Activated CD4-positive, alpha-beta T cell treated with anti-CD3 and anti-CD28 coated beads, Interleukin-2, amount 50 U/mL, for 24 hours (primary cell): ENCODE results near the gene SLC7A7.
A peak's percentile ranks its signal among the peaks of the same experiment; 100 is the strongest.
"Not testable (repeated sequence)": the region's sequence is repeated elsewhere in the genome, so short reads cannot be mapped to it uniquely, and the experiment has no call there.

ENCODE experiments used
- DNase-seq, 2 donors: peaks; one replicate each; pipeline ENCODE4 v3.0.0-alpha.2; 2020; ENCODE audit warnings: low read depth in 1 of 2, low spot score in 1 of 2

SLC7A7 gene

DNA sequence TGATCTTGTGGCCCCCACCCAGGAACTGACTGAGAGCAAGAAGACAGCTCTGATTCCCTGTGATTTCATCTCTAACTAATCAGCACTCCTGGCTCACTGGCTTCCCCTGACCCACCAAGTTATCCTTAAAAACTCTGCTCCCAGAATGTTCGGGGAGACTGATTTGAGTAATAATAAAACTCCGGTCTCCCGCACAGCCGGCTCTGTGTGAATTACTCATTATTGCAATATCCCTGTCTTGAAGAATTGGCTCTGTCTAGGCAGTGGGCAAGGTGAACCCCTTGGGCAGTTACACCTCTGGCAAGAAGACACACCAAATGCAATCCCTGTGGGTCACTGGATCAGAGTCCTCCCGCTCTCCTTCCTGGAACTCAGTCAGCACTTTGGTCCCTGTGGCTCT is 21.3 kb downstream of the SLC7A7 start:
- no peak for DNase-seq

DNA sequence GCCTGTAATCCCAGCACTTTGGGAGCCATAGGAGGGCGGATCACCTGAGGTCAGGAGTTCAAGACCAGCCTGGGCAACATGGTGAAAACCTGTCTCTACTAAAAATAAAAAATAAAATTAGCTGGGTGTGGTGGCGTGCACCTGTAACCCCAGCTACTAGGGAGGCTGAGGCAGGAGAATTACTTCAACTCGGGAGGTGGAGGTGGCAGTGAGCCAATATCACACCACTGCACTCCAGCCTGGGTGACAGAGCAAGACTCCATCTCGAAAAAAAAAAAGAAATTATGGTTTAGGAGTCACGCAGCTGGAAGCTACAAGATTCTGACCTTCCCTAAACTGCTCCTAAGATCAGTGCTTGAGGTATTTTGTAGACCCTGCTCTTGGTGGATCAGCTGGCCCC is 21.7 kb downstream of the SLC7A7 start:
- DNase-seq, result not testable (repeated sequence)

DNA sequence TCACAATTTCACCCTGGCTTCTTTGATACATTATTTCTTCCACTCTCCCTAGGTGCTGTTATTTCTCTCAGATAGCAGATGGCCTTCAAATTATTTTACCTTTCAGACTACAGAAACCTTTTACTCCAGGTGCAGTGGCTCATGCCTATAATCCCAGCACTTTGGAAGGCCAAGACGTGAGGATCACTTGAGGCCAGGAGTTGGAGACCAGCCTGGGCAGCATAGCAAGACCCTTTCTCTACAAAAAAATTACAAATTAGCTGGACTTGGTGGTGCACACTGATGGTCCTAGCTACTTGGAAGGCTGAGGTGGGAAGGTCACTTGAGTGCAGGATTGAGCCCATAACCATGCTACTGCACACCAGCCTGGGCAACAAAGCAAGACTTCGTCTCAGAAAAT is 23.1 kb downstream of the SLC7A7 start:
- DNase-seq, result no peak

GRCh38 chr14:22791301-22791700 is 23.9 kb downstream of the SLC7A7 start:
- DNase-seq, result no peak

DNA sequence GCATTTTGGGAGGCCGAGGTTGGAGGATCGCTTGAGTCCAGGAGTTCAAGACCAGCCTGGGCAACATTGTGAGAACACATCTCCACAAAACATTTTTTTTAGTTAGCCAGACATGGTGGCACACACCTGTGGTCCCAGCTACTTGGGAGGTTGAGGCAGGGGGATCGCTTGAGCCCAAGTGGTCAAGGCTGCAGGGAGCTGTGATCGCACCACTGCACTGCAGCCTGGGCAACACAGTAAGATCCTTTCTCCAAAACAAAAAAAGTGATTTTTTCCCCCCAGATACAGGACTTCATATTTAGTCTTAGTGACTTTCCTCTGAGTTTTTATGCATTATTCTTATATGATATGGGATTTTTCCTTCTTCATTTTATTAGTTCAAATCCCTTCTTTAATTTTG is 28.6 kb downstream of the SLC7A7 start:
- DNase-seq, result no peak

GRCh38 chr14:22781301-22781991 is 33.8 kb downstream of the SLC7A7 start:
- DNase-seq, result no peak

DNA sequence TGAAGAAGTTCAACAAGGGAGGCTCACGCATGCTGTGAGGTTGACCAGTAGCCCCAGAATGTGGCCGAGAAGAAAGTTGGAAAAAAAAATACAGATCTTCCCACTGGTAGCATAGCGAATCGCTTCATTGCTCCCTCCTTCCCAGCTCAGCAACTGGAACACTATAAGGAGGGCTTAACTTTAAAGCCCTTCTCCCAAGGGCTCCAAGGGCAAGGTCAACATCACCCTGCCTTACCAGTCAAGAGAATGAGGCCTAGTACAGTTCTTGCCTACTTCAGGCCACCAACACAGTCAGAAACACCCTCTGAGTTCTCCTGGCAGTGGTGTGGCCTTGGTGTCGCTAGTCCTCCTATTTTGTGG is 34.3 kb downstream of the SLC7A7 start:
- DNase-seq, result no peak

DNA sequence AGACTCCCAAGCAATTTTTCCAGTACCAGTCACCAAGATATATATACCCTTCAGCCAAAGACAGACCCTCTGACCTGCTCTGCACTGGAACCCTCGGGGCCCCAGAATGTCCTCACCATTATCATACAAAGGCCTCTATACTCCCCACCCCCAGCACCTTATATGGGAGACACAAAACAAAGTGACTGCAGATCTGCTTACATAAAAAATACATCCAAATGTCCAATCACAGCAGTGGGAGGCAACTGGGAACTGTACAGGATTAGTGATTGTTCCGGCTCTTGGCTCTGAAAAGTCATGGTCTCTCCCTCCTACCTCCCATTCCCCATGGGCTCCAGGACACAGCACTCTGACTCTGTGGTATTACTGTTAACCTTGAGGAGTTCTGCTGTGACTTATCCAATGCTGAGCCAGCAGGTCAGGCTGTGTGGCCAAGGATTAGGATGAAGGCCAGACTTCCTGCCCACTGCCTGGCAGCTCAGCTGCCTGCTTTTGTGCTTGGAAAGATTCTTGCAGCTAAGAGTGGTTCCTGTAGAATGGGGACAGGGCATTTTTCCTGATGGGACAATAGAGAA is 35.0 kb downstream of the SLC7A7 start:
- DNase-seq, result no peak

GRCh38 chr14:22778084-22778483 is 37.2 kb downstream of the SLC7A7 start:
- no peak for DNase-seq

GRCh38 chr14:22776849-22777248 is 38.4 kb downstream of the SLC7A7 start:
- DNase-seq, result not testable (repeated sequence)

- DNase-seq, result no peak
Observed at GRCh38 chr14:22776215-22776614, 39.0 kb downstream of the SLC7A7 start.

GRCh38 chr14:22774011-22774706 is 41.1 kb downstream of the SLC7A7 start:
- DNase-seq, result no peak

GRCh38 chr14:22773162-22774010 is 41.8 kb downstream of the SLC7A7 start:
- no peak for DNase-seq

DNA sequence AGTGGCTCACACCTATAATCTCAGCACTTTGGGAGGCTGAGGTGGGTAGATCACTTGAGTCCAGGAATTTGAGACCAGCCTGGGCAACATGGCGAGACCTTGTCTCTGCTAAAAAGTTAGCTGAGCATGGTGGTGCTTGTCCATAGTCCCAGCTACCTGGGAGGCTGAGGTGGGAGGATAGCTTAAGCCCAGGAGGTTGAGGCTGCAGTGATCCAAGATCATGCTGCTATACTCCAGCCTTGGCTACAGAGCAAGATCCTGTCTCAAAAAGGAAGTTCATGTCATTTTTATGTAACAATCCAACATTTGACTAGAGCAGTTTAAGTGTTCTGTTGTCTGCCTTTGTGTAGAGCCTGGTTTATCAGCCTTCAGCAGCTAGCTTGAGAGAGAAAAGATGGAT is 42.5 kb downstream of the SLC7A7 start:
- DNase-seq, result no peak

DNA sequence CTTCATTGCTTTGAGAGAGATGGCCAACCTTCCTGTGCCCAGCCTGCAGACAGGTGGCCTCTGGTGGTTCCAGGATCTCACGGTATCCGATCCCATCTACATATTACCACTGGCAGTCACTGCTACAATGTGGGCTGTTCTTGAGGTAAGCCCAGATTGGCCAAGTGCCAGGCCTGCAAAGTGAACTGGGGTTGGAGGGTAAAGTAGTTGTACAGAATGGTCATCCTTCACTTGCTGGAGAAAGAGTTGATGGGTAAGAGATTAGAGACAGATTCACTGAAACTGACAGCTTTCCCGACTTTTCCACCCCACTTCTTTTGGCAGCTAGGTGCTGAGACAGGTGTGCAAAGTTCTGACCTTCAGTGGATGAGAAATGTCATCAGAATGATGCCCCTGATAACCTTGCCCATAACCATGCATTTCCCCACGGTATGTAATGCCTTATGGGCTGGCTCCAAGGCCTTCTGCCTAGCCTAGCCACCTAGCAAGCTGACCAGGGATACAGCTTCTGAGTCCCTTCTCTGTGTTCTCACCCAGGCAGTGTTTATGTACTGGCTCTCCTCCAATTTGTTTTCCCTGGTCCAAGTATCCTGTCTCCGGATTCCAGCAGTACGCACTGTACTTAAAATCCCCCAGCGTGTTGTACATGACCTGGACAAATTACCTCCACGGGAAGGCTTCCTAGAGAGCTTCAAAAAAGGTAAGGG is 44.6 kb downstream of the SLC7A7 start:
- no peak for DNase-seq

DNA sequence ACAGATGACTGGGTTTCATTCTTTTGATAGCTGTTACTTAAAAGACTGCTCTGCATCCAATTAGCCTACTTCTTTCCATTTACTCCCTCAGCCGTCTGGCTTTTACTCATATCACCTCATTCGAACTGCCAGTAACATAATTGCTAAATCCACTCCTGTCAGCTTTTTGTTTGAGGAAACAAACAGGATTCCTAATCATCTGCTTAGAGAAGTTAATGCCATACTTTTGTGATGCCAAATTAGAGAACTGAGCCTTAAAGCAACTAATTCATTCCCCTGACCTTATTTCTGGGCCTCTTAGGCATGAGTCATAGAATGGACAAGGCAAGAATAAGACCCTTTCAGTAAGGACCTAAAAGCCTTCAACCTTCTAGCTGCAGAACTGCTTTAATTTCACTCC is 45.9 kb downstream of the SLC7A7 start:
- no peak for DNase-seq

DNA sequence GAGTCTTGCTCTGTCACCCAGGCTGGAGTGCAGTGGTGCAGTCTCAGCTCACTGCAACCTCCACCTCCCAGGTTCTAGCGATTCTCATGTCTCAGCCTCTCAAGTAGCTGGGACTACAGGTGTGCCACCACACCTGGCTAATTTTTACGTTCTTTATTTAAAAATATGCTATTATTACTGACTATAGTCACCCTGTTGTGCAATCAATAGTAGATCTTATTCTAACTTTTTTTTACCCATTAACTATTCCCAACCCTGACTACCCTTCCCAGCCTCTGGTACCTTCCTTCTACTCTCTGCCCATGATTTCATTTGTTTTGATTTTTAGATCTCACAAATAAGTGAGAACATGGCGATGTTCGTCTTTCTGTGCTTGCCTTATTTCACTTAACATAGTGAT is 46.3 kb downstream of the SLC7A7 start:
- DNase-seq, result no peak

- no peak for DNase-seq
Observed at GRCh38 chr14:22767323-22767589, 48.0 kb downstream of the SLC7A7 start.

DNA sequence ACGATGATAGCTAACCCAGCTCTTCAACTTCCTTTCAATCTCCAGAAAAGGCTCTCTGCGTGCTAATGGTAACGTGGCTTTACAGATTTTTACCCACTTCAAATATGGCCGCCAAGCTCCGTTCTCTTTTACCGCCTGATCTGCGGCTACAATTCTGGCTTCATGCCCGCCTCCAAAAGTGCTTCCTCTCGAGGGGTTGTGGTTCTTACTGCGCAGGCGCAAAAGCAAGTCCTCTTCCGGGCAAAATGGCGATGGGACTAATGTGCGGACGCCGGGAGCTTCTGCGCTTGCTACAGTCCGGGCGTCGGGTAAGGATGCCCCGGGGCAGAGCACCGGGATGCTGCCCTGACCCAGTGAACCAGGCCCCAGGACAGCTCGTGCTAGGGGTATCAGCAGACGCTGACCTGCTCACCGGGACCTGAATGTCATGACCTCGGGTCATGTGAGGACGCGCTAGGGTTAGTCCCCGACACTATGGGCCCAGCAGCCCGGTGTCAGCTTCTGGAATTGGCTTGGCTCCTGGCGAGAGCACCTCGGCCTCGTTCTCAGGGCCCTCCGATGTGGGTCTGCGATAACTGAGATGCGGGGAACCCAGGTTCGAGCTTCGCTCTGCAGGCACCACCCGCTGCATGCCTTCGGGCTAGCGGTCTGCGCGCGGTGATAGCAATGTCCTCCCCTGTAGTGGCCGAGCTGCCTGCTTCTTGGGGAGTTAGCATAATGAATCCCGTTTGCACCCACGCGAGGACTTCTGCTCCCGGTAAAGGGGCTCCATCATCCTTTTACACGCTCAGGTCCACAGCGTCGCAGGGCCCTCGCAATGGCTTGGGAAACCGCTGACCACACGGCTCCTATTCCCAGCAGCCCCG is 48.5 kb downstream of the SLC7A7 start, which contains the start of gene OXA1L:
Gene OXA1L (plus strand): TSS at position 232 of the 866 bp plus-strand sequence. CDS start 14 bp downstream, at position 246.
- peak; percentile 74 to 96 for DNase-seq

DNA sequence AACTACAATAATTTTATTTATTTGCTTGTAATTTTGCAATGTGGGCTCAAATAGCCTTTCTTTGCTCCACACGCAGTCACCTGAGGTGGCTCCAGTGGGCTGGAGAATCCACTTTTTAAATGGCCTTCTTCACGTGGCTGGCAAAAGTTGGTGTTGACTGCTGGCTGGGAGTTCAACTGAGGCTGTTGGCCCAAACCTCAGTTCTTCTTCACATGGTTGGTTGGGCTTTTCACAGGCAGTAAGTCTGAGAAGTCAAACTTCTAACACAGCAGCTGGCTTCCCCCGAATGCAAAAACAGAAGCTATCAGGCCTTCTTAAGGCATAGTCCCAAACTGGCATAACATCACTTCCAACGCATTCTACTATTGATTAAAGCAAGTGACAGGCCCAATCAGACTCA is 50.9 kb downstream of the SLC7A7 start:
- no peak for DNase-seq
